Heart right ventricle (tissue), 16 donors: ENCODE data around the gene NAPB. TPM values are rescaled to one million over a fixed set of nuclear protein-coding genes. Genes with fewer than 3 reads are reported as not detected.
"Not testable (repeated sequence)": the region's sequence is repeated elsewhere in the genome, so short reads cannot be mapped to it uniquely, and the experiment has no call there.

Experiments
- ATAC-seq, 8 donors: fragments of 200-7000 bp; cut with Tn5 transposase; one replicate each; pipeline ENCODE4 v1.9.1; 2020; ENCODE audit warnings: mild to moderate bottlenecking in 8 of 8, moderate library complexity in 8 of 8, moderate number of reproducible peaks in 1 of 8
- DNase-seq, 2 donors: peaks; one replicate each; pipeline ENCODE4 v3.0.0-alpha.2; 2020
- H3K27ac ChIP-seq, 10 donors: fragments of 200-600 bp; sonication (generic) in 2 of 10; one replicate each; pipeline versions ENCODE4 v1.5.0 to v1.8.0; 2020 to 2022; ENCODE audit warnings: mild to moderate bottlenecking in 3 of 10
- H3K27me3 ChIP-seq, 7 donors: fragments of 200-600 bp; one replicate each; pipeline ENCODE4 v1.8.0; 2021 to 2022; ENCODE audit warnings: mild to moderate bottlenecking in 2 of 7
- H3K36me3 ChIP-seq, 9 donors: fragments of 200-600 bp; sonication (generic) in 1 of 9; one replicate each; pipeline versions ENCODE4 v1.5.0 to v1.8.0; 2020 to 2022; ENCODE audit warnings: mild to moderate bottlenecking in 2 of 9
- H3K4me1 ChIP-seq, 9 donors: fragments of 200-600 bp; sonication (generic) in 1 of 9; one replicate each; pipeline versions ENCODE4 v1.5.0 to v1.8.0; 2020 to 2022; ENCODE audit warnings: mild to moderate bottlenecking in 4 of 9
- H3K4me3 ChIP-seq, 10 donors: fragments of 200-600 bp; sonication (generic) in 2 of 10; one replicate each; pipeline versions ENCODE4 v1.5.0 to v1.8.0; 2020 to 2022; ENCODE audit warnings: mild to moderate bottlenecking in 7 of 10, moderate library complexity in 2 of 10
- H3K9me3 ChIP-seq, 11 donors: fragments of 200-600 bp in 10 of 11; sonication (generic) in 2 of 11; one replicate each; pipeline versions ENCODE4 v1.5.0 to v1.8.0; 2013 to 2022; ENCODE audit warnings: mild to moderate bottlenecking in 2 of 11, control low read depth in 1 of 11, moderate library complexity in 1 of 11
- CTCF ChIP-seq, 9 donors: fragments of 200-600 bp; sonication (generic) in 2 of 9; IDR thresholded peaks; one replicate each; pipeline versions ENCODE4 v1.5.0 to v1.8.0; 2021 to 2022; ENCODE audit warnings: antibody characterized with exemption in 9 of 9, mild to moderate bottlenecking in 5 of 9, moderate library complexity in 1 of 9
- WGBS, 2 donors: extraction: QIAGEN DNeasy Blood & Tissue Kit; methylation state at CpG; one replicate each; pipeline ENCODE4 v1.1.7; 2013; ENCODE audit warnings: inconsistent platforms in 1 of 2; 5-methylcytosine and 5-hydroxymethylcytosine counted together
- intact Hi-C, 10 donors: fragments of 100-400 bp; cut with DNase I; formaldehyde crosslinking; loops; one replicate each; pipeline versions ENCODE4 v1.11.1 to v1.14.2; 2022
- long read RNA-seq, 3 donors: library from polyadenylated mRNA; unstranded; transcript quantifications; one replicate each; pipeline ENCODE4 v2.0.0, GENCODE V29; 2020 to 2021
- polyA plus RNA-seq, 2 donors: library from polyadenylated mRNA; stranded (reverse); fragments of 200-250 nt; gene quantifications; one replicate each; pipeline ENCODE4 v1.2.3, GENCODE V29; 2013
- total RNA-seq, 10 donors: library from RNA; stranded (reverse); fragmentation: NEBNext Ultra II Directional in 3 of 10; extraction: Animal tissue kit (Norgen Biotek cat#: 25700) in 3 of 10; gene quantifications; one replicate each; pipeline versions ENCODE4 v1.2.1 to v1.2.4, GENCODE V29; 2021 to 2023
- donor health status: Arrhythmogenic right ventricular cardiomyopathy.
- donor health status: ischemic (EF 13 %, LVEDD 7.1; RV severe dilation, severe dysfunction).
- donor health status: healthy with polysubstance abuse.
- donor health status: DM: no; HTN: yes; CAD: no.
- donor health status: DM: no; HTN: no; CAD: no.
- donor health status: ischemic (EF 25% LVEDD 6.9; RV normal size, moderate dysfunction).
- donor health status: ischemic (EF 25% LVEDD 5.7; RV mildly dilated, moderate dysfunction).
- donor health status: healthy.
- donor health status: DM: yes; HTN: yes; CAD: no.
- donor health status: Ischemic cardiomyopathy.
- donor health status: ischemic (EF 35%, LVEDD 5.7; RV mildly dilated, moderate dysfunction).
- donor health status: nonischemic (EF 11% LVEDD 7.7; RV severe dilation, severe dysfunction).
- donor health status: DM: yes; HTN: yes; CAD: no.
- donor health status: PGD.
- donor health status: ischemic (EF 29% LVEDD 5.4; RV normal size, mild dysfunction).
- donor health status: nonischemic (EF 23%, LVEDD 6.1; RV moderate dilation, normal function).

Gene NAPB
- total RNA-seq (1 to 10 TPM; 3.1 to 7.2 (median 6.1) TPM), polyA plus RNA-seq (1 to 10 TPM; 2.1 to 5.8 TPM)
- long read RNA-seq, donor 1, transcript NAPB-201 (11 exons, 3,837 nt): major isoform, 9 of 14 reads
- long read RNA-seq, donor 1, partial matches to known transcripts: 0 of 14 reads
- long read RNA-seq, donor 1, other reads (novel, unspliced or antisense): 3 of 14 reads
- long read RNA-seq, donor 2, partial matches to known transcripts: 1 of 14 reads
- long read RNA-seq, donor 2, other reads (novel, unspliced or antisense): 5 of 14 reads
- long read RNA-seq, donor 3, partial matches to known transcripts: 1 of 9 reads
- long read RNA-seq, donor 3, other reads (novel, unspliced or antisense): 4 of 9 reads

- 0 to 1% methylated on average over 64 of the region's 64 CpGs for WGBS, 2 donors
- Histone ChIP-seq H3K4me1 (peaks cover 0 to 40% (median 30%) of the 10 kb centered on the region in 9 donors), H3K9me3 (no peaks in the 10 kb centered on the region), H3K36me3 (no peaks in the 10 kb centered on the region), H3K27me3 (peaks cover 0 to 5% (median 0%) of the 10 kb centered on the region in 7 donors), H3K27ac (peak within 1 kb of the TSS; percentile 78 to 95 (median 94)), H3K4me3 (peak within 1 kb of the TSS; percentile 82 to 98 (median 94))
- intact Hi-C loops: loop anchor here in 4 of 10 donors (5.0 kb wide), 1 partner anchor 59 kb away; the partner anchor contains the start of gene GZF1 (in 4 of the 4)
- TF ChIP-seq CTCF (IDR thresholded peaks at IDR 0.05): peak; percentile 45 to 73 (median 62)
- ATAC-seq (peak; percentile 98 to 99 (median 99)), DNase-seq (peak; percentile 96 to 97)
Measured at GRCh38 chr20:23420943-23421931, at the start of gene NAPB. Gene NAPB (minus strand): TSS chr20:23421488. CDS start chr20:23421402, 86 bp downstream.

- H3K36me3 ChIP-seq, H3K4me1 ChIP-seq, ATAC-seq, H3K4me3 ChIP-seq, DNase-seq, H3K27ac ChIP-seq, intact Hi-C loops: not testable (repeated sequence)
- 81 to 84% methylated on average over 3 of the region's 3 CpGs for WGBS, 2 donors
- Histone ChIP-seq H3K9me3 (peaks cover 0 to 50% (median 7%) of the 10 kb centered on the region in 11 donors), H3K27me3 (peaks cover 0 to 23% (median 6%) of the 10 kb centered on the region in 7 donors)
Measured at GRCh38 chr20:23466961-23467360, 45.7 kb upstream of the NAPB start.

GRCh38 chr20:23461180-23461579, 39.9 kb upstream of the NAPB start:
- H3K27me3 ChIP-seq: peaks cover 0 to 18% (median 0%) of the 10 kb centered on the region in 7 donors
- intact Hi-C loops: no loop called here
- no peak for ATAC-seq
- WGBS, 2 donors: 91 to 95% methylated on average over 1 of the region's 1 CpG
- no peaks in the 10 kb centered on the region for H3K36me3 ChIP-seq
- TF ChIP-seq CTCF (IDR thresholded peaks at IDR 0.05): no peak
- no peak overlapping the region for H3K4me3 ChIP-seq
- DNase-seq: no peak
- H3K9me3 ChIP-seq: peaks cover 0 to 27% (median 0%) of the 10 kb centered on the region in 11 donors
- no peaks in the 10 kb centered on the region for H3K4me1 ChIP-seq
- no peak overlapping the region for H3K27ac ChIP-seq

- intact Hi-C loops: no loop called here
- TF ChIP-seq CTCF (IDR thresholded peaks at IDR 0.05): no peak
- H3K27me3 ChIP-seq: peaks cover 0 to 16% (median 4%) of the 10 kb centered on the region in 7 donors
- 48 to 85% methylated on average over 3 of the region's 3 CpGs for WGBS, 2 donors
- ATAC-seq (peak in 1 of 8 donors; percentile 52), DNase-seq (no peak)
- no peaks in the 10 kb centered on the region for H3K36me3 ChIP-seq
- H3K4me1 ChIP-seq: no peaks in the 10 kb centered on the region
- H3K27ac ChIP-seq: no peak overlapping the region
- H3K9me3 ChIP-seq: peaks cover 0 to 18% (median 0%) of the 10 kb centered on the region in 11 donors
- H3K4me3 ChIP-seq: no peak overlapping the region
Measured at GRCh38 chr20:23459461-23460150, 38.3 kb upstream of the NAPB start.
